Stimulated activated CD4-positive, alpha-beta T cell treated with anti-CD3 and anti-CD28 coated beads, TNF-alpha, amount 100 ng/mL, for 4 hours (primary cell): ENCODE data around the gene BCKDK.

Experiments used
- DNase-seq, 3 experiments: peaks; one replicate each; pipeline ENCODE4 v3.0.0-alpha.2; 2020; ENCODE audit warnings: low read depth in 3 of 3

BCKDK gene

GRCh38 chr16:31080035-31080629, 28.1 kb upstream of the BCKDK start:
- DNase-seq, result no peak

DNA sequence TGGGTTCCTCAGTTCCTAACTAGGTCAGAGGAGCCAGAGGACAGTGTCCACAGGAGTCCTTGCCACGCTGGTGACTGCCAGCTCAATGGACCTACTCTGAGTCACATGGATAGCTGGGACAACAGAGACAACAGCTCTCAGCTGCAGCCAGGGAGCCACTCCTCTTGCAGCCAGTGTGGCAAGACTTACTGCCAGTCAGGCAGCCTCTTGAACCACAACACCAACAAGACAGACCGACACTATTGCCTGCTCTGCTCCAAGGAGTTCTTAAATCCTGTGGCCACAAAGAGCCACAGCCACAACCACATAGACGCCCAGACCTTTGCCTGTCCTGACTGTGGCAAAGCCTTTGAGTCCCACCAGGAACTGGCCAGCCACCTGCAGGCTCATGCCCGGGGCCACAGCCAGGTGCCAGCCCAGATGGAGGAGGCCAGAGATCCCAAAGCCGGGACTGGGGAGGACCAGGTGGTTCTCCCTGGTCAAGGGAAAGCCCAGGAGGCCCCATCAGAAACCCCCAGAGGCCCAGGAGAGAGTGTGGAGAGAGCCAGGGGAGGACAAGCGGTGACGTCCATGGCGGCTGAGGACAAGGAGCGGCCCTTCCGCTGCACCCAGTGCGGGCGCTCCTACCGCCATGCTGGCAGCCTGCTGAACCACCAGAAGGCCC, 27.3 kb upstream of the BCKDK start:
- DNase-seq, result no peak

- DNase-seq, result no peak
Observed at GRCh38 chr16:31081428-31082351, 26.5 kb upstream of the BCKDK start.

DNA sequence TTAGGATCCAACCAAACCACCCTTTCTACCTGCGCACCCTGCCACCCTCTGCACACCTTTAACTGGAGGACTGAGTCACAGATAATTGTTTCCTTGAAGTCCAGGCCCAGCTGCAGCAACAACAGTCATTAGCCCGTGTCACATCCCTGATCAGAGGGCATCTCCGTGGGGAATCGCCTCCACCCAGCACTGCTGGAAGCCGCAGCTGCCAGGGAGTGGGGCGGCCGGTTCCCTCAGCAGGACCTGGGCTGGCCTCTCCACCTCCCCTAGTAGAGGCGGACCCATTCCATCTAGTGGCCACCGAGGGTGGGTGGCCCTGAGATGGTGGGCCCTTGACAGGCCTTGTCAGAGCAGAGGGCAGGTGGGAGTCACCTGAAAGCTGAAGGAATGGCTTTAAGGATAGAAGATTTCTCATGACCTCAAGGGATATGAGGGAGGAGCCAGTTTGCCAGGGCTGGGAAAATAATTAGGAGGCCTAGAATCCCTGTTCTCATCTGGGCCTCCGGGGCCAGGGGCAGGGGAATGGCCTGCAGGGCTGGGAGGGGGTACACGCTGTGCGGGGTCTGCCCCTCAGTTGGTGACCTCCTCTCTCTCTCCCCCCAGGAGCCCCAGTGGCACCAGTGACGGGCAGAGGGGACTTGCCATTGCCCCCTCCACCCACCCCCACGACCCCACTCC, 25.7 kb upstream of the BCKDK start:
- no peak for DNase-seq

GRCh38 chr16:31083081-31083480, 25.1 kb upstream of the BCKDK start:
- DNase-seq, result no peak

GRCh38 chr16:31083556-31083955, 24.6 kb upstream of the BCKDK start:
- DNase-seq, result no peak

DNA sequence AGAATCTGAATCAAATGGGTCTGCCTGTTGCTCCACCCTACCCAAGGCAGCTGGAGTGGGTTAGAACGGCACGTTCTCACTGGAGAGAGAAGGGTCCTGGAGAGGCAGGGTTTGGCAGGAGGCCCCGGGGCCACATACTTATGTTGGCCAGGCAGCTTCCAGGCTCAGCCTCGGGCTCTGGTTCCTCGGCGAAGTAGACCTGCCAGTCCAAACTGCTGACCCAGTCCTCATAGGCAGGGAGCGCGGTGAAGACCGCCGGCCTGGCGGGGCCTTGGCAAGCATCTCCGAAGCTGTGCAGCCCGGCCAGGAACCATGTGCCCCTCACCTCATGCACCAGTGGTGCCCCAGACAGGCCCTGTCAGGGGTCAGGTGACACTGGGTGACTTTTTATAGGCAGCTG, 24.2 kb upstream of the BCKDK start:
- no peak for DNase-seq

GRCh38 chr16:31084584-31085302, 23.4 kb upstream of the BCKDK start:
- DNase-seq, result no peak

DNA sequence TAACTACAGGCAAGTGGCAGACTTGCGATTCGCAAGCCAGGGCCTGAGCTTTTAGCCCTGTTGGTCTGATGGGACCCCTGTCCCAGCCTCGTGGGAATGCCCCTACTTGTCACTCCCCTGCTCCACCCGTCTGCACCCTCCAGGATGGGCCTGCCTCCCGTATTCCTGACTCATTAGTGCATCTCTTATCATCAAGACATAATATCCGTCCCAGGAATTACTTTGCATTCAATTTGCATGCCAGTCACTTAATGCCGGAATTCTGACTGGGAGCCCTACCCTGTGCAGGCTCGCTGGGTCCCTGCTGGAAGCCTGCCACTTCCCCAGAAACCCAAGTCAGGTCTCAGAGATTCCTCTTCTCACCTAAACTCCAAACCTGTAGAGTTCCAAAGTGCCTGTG, 22.8 kb upstream of the BCKDK start:
- no peak for DNase-seq

GRCh38 chr16:31085873-31086628, 22.1 kb upstream of the BCKDK start:
- DNase-seq, result no peak

DNA sequence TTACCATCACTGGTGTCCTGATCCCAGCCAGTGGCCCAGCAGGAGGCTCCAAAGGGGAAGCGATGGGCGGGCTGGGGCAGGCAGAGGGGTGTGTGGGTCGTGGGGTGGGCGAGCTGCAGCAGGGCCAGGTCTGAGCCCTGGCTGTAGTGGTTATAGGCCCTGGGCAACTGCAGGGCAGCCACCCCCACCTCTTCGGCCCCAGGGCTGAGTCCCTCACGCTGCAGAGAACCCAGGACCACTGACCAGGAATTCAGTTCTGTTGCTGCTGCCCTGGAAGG, 21.6 kb upstream of the BCKDK start:
- DNase-seq, result no peak

- DNase-seq, result no peak
Observed at GRCh38 chr16:31087481-31087880, 20.7 kb upstream of the BCKDK start.

GRCh38 chr16:31087971-31088370, 20.2 kb upstream of the BCKDK start:
- no peak for DNase-seq

- no peak for DNase-seq
Observed at GRCh38 chr16:31088459-31089183, 19.6 kb upstream of the BCKDK start, which contains the start of gene PRSS53. Gene PRSS53 (minus strand): TSS chr16:31088943. CDS start chr16:31088809, 134 bp downstream.

DNA sequence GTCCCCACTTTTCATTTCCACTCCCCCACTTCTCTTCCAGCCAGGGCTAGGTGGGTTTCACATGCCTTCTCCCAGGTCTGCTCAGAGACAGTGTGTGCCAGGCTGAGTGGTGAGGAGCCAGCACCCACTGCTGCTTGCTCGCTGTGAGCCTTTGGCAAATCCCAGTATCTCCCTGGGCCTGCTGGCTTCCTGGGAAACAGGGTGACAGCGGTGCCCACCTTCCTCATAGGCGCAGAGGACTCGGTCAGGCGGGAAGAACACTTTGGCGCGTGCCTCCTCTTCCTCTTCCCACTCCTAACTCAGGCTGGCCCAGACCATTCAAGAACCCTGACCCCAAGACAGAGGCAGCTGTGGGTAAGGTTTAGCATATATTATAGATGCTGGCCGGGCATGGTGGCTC, 19.0 kb upstream of the BCKDK start:
- DNase-seq, result no peak

GRCh38 chr16:31090540-31090939, 17.6 kb upstream of the BCKDK start:
- no peak for DNase-seq

DNA sequence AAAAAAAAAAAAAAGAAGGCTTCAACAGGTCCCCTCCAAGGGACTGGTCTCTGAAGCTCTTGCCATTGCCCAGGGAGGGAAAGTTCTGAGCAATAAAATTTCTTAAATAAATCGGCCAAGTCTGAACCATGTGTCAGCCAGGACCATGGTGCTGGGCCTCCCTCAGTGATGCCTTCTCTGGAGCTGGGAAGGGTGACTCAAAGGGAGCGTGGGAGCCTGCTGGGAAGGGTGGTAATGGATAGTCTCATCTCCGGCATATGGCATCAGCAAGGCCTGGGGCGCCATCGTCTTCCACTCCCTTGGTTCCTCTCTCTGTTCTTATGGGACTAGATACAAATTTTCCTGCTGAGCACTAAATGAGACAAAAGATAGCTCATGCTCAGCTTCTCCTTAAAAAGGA, 15.9 kb upstream of the BCKDK start:
- DNase-seq, result no peak

GRCh38 chr16:31093132-31093703, 15.0 kb upstream of the BCKDK start:
- DNase-seq, result no peak

- no peak for DNase-seq
Observed at GRCh38 chr16:31094088-31094423, 14.1 kb upstream of the BCKDK start.
